Osteocyte (in vitro differentiated cells): ENCODE results near the gene CCDC187. TPM values are rescaled to one million over a fixed set of nuclear protein-coding genes. Genes with fewer than 3 reads are reported as not detected.

Source experiments
- DNase-seq: peaks from one replicate; pipeline ENCODE4 v3.0.0; 2021; ENCODE audit warnings: mixed read lengths; ENCODE audit not compliant: unreplicated experiment; ENCODE audit errors: extremely low spot score
- H3K27ac Mint-ChIP-seq: one replicate; pipeline ENCODE4 v1.8.0; 2021; ENCODE audit warnings: mild to moderate bottlenecking, mixed read lengths; ENCODE audit not compliant: unreplicated experiment
- H3K27me3 Mint-ChIP-seq: one replicate; pipeline ENCODE4 v1.8.0; 2021; ENCODE audit warnings: mixed read lengths; ENCODE audit not compliant: unreplicated experiment
- H3K36me3 Mint-ChIP-seq: one replicate; pipeline ENCODE4 v1.8.0; 2021; ENCODE audit warnings: mixed read lengths; ENCODE audit not compliant: unreplicated experiment
- H3K4me1 Mint-ChIP-seq: one replicate; pipeline ENCODE4 v1.8.0; 2021; ENCODE audit warnings: mixed read lengths; ENCODE audit not compliant: unreplicated experiment
- H3K4me3 Mint-ChIP-seq: one replicate; pipeline ENCODE4 v1.8.0; 2021; ENCODE audit warnings: mild to moderate bottlenecking, moderate library complexity, mixed read lengths; ENCODE audit not compliant: unreplicated experiment
- H3K9me3 Mint-ChIP-seq: one replicate; pipeline ENCODE4 v1.8.0; 2021; ENCODE audit warnings: mixed read lengths; ENCODE audit not compliant: unreplicated experiment
- CTCF ChIP-seq: fragments of 200-600 bp; sonication (generic); IDR thresholded peaks from 2 replicates; pipeline ENCODE4 v1.5.0; 2021; ENCODE audit warnings: antibody characterized with exemption, mild to moderate bottlenecking, moderate library complexity
- total RNA-seq: library from RNA; stranded (reverse); gene quantifications from 2 replicates; pipeline ENCODE4 v1.2.1, GENCODE V29; 2021

CCDC187 gene
- total RNA-seq, 1 donor from 2014 or later = not detected

GRCh38 chr9:136201174-136201573 lies 102.7 kb downstream of the CCDC187 start:
- DNase-seq = no peak
- no peaks in the 10 kb centered on the region for H3K36me3 Mint-ChIP-seq
- TF ChIP-seq CTCF = no peak
- no peak overlapping the region for H3K27ac Mint-ChIP-seq
- no peaks in the 10 kb centered on the region for H3K9me3 Mint-ChIP-seq
- H3K27me3 Mint-ChIP-seq = peaks cover 28% of the 10 kb centered on the region
- H3K4me1 Mint-ChIP-seq = no peaks in the 10 kb centered on the region
- no peak overlapping the region for H3K4me3 Mint-ChIP-seq

GRCh38 chr9:136200424-136200823 lies 103.5 kb downstream of the CCDC187 start:
- no peak for DNase-seq
- TF ChIP-seq CTCF = no peak
- H3K36me3 Mint-ChIP-seq = no peaks in the 10 kb centered on the region
- H3K27ac Mint-ChIP-seq = no peak overlapping the region
- no peaks in the 10 kb centered on the region for H3K4me1 Mint-ChIP-seq
- no peak overlapping the region for H3K4me3 Mint-ChIP-seq
- H3K27me3 Mint-ChIP-seq = peaks cover 33% of the 10 kb centered on the region
- no peaks in the 10 kb centered on the region for H3K9me3 Mint-ChIP-seq

Other genes with a start within 250 kb of the CCDC187 start
- 40.1 and 41.4 TPM in 2 replicates for gene NACC2, start 208.8 kb downstream of the CCDC187 start, total RNA-seq
- gene TMEM250, start 185.2 kb downstream of the CCDC187 start, total RNA-seq = 34.0 and 38.2 TPM in 2 replicates
- gene LHX3, start 99.0 kb downstream of the CCDC187 start, total RNA-seq = not detected in 2 replicates
- 15.5 and 17.1 TPM in 2 replicates for gene QSOX2, start 58.3 kb downstream of the CCDC187 start, total RNA-seq
- 32.5 and 37.1 TPM in 2 replicates for gene GPSM1, start 23.4 kb upstream of the CCDC187 start, total RNA-seq
- 16.6 and 17.6 TPM in 2 replicates for gene DNLZ, start 59.6 kb upstream of the CCDC187 start, total RNA-seq
- 0.89 and 0.94 TPM in 2 replicates for gene CARD9, start 69.6 kb upstream of the CCDC187 start, total RNA-seq
- 8.9 and 9.9 TPM in 2 replicates for gene SNAPC4, start 96.1 kb upstream of the CCDC187 start, total RNA-seq
- 54.8 and 57.9 TPM in 2 replicates for gene ENTR1, start 106.5 kb upstream of the CCDC187 start, total RNA-seq
- 51.9 and 52.8 TPM in 2 replicates for gene PMPCA, start 106.6 kb upstream of the CCDC187 start, total RNA-seq
- gene INPP5E, start 135.8 kb upstream of the CCDC187 start, total RNA-seq = 16.0 and 16.7 TPM in 2 replicates
- gene SEC16A, start 178.9 kb upstream of the CCDC187 start, total RNA-seq = 85.0 and 88.5 TPM in 2 replicates
- 44.9 and 53.6 TPM in 2 replicates for gene NOTCH1, start 242.0 kb upstream of the CCDC187 start, total RNA-seq